Esophagus squamous epithelium (tissue), 5 donors: ENCODE data around the gene FBXL7. TPM values are rescaled to one million over a fixed set of nuclear protein-coding genes. Genes with fewer than 3 reads are reported as not detected.

ENCODE experiments used
- DNase-seq: peaks from one replicate; lab custom pipeline; 2025; lab: John Stamatoyannopoulos, UW
- H3K27ac ChIP-seq, 4 donors: fragments of 200-600 bp; sonication (generic); one replicate each; pipeline ENCODE4 v1.5.1; 2016 to 2019; ENCODE audit warnings: mild to moderate bottlenecking in 1 of 4
- H3K27me3 ChIP-seq, 4 donors: fragments of 200-600 bp; sonication (generic); 1 replicate in 3 of 4; 2 replicates in 1 of 4; pipeline versions ENCODE4 v1.5.1 to v1.6.0; 2017 to 2021; ENCODE audit warnings: antibody characterized with exemption in 1 of 4
- H3K36me3 ChIP-seq, 3 donors: fragments of 200-600 bp; sonication (generic); one replicate each; pipeline ENCODE4 v1.5.1; 2016 to 2019
- H3K4me1 ChIP-seq, 3 donors: fragments of 200-600 bp; sonication (generic); one replicate each; pipeline ENCODE4 v1.5.1; 2017 to 2019
- H3K4me3 ChIP-seq, 4 donors: fragments of 200-600 bp; sonication (generic); 1 replicate in 3 of 4; 2 replicates in 1 of 4; pipeline ENCODE4 v1.5.1; 2016 to 2019; ENCODE audit warnings: mild to moderate bottlenecking in 2 of 4, moderate library complexity in 1 of 4
- H3K9me3 ChIP-seq, 3 donors: fragments of 200-600 bp; sonication (generic); one replicate each; pipeline ENCODE4 v1.5.1; 2016 to 2019
- POLR2A ChIP-seq, 4 donors: fragments of 450-650 bp; IDR thresholded peaks; one replicate each; pipeline ENCODE4 v1.6.1; 2017; ENCODE audit warnings: antibody characterized with exemption in 4 of 4, mild to moderate bottlenecking in 4 of 4, moderate library complexity in 3 of 4
- WGBS, 2 donors: methylation state at CpG; one replicate each; pipeline ENCODE4 v1.1.5; 2018; 5-methylcytosine and 5-hydroxymethylcytosine counted together
- intact Hi-C: fragments of 100-400 bp; cut with DNase I; formaldehyde crosslinking; loops from one replicate; pipeline ENCODE4 v1.15.0; 2022
- total RNA-seq, 4 donors: library from RNA; depleted of rRNA; stranded (reverse); fragments of >200 nt; gene quantifications; one replicate each; pipeline ENCODE4 v1.1.0, GENCODE V29; 2016
- TF ChIP-seq, protein P1 (sequence below), 6 experiments: fragments of 450-650 bp in 4 of 6; fragments of 200-600 bp in 2 of 6; sonication (generic) in 2 of 6; IDR thresholded peaks; one replicate each; pipeline ENCODE4 v1.5.1; 2016 to 2019; ENCODE audit warnings: antibody characterized with exemption in 6 of 6, mild to moderate bottlenecking in 4 of 6, moderate library complexity in 4 of 6
- donor health status: DM: yes; HTN: yes; CAD: no.

Gene FBXL7
- total RNA-seq, 4 donors from 2014 or later = 0.68 to 15.1 (median 2.8) TPM

DNA sequence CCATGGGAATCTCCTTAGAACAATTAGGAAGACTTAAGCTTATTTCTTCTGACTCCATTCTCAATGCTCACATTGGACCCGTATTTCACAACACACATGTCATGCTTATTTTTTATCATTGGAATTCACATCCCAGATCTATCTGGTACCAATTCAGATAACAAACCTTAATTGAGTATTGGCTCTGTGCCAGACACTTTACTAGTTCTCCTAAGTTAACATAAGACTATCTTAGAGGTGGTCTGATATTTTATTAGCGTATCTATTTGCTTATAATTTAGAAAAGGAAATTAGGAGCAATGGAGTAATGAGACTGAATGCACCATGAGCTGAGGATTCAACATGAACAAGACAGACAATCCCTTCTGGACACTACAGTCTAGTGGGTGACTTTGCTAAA lies 45.1 kb downstream of the FBXL7 start:
- no peak for DNase-seq
- Histone ChIP-seq H3K4me3 (no peak overlapping the region), H3K27ac (no peak overlapping the region), H3K4me1 (peaks cover under 1 to 12% (median 2%) of the 10 kb centered on the region in 3 donors), H3K27me3 (no peaks in the 10 kb centered on the region), H3K9me3 (no peaks in the 10 kb centered on the region), H3K36me3 (no peaks in the 10 kb centered on the region)
- intact Hi-C loops = no loop called here
- TF ChIP-seq, protein P1, sequence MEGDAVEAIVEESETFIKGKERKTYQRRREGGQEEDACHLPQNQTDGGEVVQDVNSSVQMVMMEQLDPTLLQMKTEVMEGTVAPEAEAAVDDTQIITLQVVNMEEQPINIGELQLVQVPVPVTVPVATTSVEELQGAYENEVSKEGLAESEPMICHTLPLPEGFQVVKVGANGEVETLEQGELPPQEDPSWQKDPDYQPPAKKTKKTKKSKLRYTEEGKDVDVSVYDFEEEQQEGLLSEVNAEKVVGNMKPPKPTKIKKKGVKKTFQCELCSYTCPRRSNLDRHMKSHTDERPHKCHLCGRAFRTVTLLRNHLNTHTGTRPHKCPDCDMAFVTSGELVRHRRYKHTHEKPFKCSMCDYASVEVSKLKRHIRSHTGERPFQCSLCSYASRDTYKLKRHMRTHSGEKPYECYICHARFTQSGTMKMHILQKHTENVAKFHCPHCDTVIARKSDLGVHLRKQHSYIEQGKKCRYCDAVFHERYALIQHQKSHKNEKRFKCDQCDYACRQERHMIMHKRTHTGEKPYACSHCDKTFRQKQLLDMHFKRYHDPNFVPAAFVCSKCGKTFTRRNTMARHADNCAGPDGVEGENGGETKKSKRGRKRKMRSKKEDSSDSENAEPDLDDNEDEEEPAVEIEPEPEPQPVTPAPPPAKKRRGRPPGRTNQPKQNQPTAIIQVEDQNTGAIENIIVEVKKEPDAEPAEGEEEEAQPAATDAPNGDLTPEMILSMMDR (IDR thresholded peaks at IDR 0.05) = no peak
- no peak for TF ChIP-seq POLR2A (IDR thresholded peaks at IDR 0.05)
- 89 to 94% methylated on average over 2 of the region's 2 CpGs for WGBS, 2 donors

DNA sequence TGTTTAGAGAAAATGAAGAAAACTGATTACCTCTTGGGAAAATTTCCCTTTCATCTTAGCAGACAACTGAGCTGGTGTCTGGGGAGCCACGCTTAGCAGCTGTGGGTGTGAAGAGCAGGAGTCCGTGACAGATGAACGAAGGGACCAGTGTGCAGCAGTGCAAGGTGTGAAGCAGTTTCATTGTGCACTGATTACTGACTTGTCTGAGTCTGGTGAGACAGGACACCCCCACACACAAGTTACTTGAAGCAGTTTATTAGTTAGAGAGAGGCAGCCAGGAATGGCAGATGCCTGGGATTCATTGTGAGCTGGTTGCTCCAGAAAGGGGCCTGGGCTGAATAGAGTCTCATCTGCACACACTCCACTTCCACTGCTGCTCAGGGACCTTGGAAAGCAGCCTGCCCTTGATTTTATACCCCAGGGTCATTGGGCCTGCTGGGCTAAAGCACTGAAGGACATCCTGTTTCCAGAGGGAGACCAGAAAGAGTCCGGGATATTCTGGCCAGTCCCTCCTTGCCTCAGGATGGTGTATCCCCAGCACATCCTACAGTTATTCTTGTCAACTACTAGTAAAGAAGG lies 47.4 kb downstream of the FBXL7 start:
- Histone ChIP-seq H3K36me3 (no peaks in the 10 kb centered on the region), H3K4me1 (peaks cover 4 to 28% (median 11%) of the 10 kb centered on the region in 3 donors), H3K4me3 (no peak overlapping the region), H3K27me3 (no peaks in the 10 kb centered on the region), H3K9me3 (no peaks in the 10 kb centered on the region), H3K27ac (no peak overlapping the region)
- WGBS, 2 donors = 92 to 93% methylated on average over 2 to 4 of the region's 4 CpGs
- intact Hi-C loops = no loop called here
- no peak for TF ChIP-seq POLR2A (IDR thresholded peaks at IDR 0.05)
- TF ChIP-seq, protein P1 (IDR thresholded peaks at IDR 0.05) = no peak
- no peak for DNase-seq

DNA sequence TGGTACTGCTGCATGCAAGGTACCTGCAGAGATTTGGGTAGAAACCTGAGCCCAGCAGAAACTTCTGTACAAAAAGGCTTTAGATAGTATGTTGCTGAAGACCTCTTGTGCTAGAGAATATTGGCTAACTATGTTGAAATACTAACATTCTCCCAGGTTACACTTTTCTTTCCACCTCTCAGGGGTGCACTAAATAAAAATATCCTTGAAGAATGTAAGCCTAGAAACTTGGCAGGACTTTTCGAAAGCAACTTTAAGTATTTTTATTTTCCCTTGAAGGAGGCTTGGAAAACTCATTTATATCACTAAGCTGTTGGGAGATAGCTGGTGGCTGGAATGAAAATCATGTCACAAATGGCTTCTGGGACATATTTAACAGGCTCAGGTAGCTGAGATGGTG lies 50.0 kb downstream of the FBXL7 start:
- TF ChIP-seq POLR2A (IDR thresholded peaks at IDR 0.05) = no peak
- TF ChIP-seq, protein P1 (IDR thresholded peaks at IDR 0.05) = no peak
- Histone ChIP-seq H3K4me1 (peaks cover 4 to 22% (median 11%) of the 10 kb centered on the region in 3 donors), H3K27me3 (no peaks in the 10 kb centered on the region), H3K4me3 (no peak overlapping the region), H3K27ac (no peak overlapping the region), H3K9me3 (no peaks in the 10 kb centered on the region), H3K36me3 (no peaks in the 10 kb centered on the region)
- 52 to 62% methylated on average over 1 of the region's 1 CpG for WGBS, 2 donors
- intact Hi-C loops = no loop called here
- DNase-seq = no peak

DNA sequence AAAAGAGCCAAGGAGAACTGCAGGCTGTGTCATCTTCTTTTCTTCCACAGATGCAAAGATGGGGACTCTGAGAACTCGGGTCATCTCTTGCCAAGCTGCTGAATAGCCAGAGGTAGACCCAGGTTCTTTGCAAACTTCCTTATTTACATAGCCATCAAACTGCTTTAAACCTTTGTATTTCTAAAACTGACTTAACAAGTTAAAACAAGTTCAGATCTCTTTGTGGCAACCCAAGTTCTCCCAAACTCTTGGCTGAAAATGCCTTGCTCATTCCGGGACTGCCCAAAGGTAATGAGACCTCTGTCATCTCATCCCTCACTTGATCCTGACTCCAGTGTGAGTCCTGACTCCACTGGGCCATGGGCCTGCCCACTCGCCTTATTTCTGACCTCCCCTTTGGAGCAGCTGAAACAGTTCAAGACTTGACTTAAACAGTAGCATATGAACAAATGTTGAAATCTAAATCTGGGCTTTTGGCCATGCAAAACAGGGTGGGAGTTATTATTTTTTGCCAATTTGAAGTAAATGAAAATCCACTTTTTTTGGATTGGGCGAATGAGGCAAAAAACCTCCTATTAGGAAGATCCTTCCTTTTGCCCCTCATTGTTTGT lies 50.6 kb downstream of the FBXL7 start:
- H3K27me3 ChIP-seq = no peaks in the 10 kb centered on the region
- intact Hi-C loops = no loop called here
- TF ChIP-seq, protein P1 (IDR thresholded peaks at IDR 0.05) = no peak
- no peak for TF ChIP-seq POLR2A (IDR thresholded peaks at IDR 0.05)
- peaks cover 4 to 22% (median 11%) of the 10 kb centered on the region in 3 donors for H3K4me1 ChIP-seq
- H3K27ac ChIP-seq = no peak overlapping the region
- DNase-seq = no peak
- no peak overlapping the region for H3K4me3 ChIP-seq
- H3K9me3 ChIP-seq = no peaks in the 10 kb centered on the region
- H3K36me3 ChIP-seq = no peaks in the 10 kb centered on the region
- 27 to 38% methylated on average over 4 of the region's 4 CpGs for WGBS, 2 donors

DNA sequence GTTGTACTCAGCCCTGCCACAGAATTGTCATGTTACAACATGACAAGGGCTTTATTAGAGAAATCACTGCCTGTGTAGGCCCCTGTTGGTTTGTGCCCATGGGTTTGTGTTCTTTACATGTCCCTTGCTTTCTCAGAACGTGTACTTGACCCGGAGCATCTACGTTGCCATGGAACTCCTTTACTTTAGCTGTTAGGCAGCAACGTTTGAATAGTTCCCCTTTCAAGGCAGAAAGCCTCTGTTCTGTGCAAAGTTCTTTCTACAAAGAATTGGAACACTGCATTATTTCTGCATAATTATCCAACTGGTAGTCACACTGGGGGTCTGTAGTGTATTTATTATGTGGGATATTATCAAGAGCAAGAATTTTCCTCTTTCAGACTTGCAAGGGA lies 51.1 kb downstream of the FBXL7 start:
- Histone ChIP-seq H3K4me3 (no peak overlapping the region), H3K9me3 (no peaks in the 10 kb centered on the region), H3K27me3 (no peaks in the 10 kb centered on the region), H3K27ac (no peak overlapping the region), H3K36me3 (no peaks in the 10 kb centered on the region), H3K4me1 (peaks cover 4 to 22% (median 11%) of the 10 kb centered on the region in 3 donors)
- intact Hi-C loops = no loop called here
- 29 to 57% methylated on average over 4 of the region's 4 CpGs for WGBS, 2 donors
- DNase-seq = no peak
- TF ChIP-seq, protein P1 (IDR thresholded peaks at IDR 0.05) = no peak
- TF ChIP-seq POLR2A (IDR thresholded peaks at IDR 0.05) = no peak
